Astrocyte (in vitro differentiated cells and primary cell): ENCODE data around the gene EXOSC7. TPM values are rescaled to one million over a fixed set of nuclear protein-coding genes. Genes with fewer than 3 reads are reported as not detected.

ENCODE experiments used
- DNase-seq: peaks from one replicate; pipeline ENCODE4 v3.0.0-alpha.2; 2010; ENCODE audit warnings: low read depth
- FAIRE-seq: peaks from 2 replicates; lab custom pipeline; 2011; peaks lifted over from hg19 to GRCh38; lab: Jason Lieb, UNC
- H2AFZ ChIP-seq: 2 replicates; pipeline ENCODE4 v1.6.0; 2012; ENCODE audit warnings: low read depth, low read length, inconsistent platforms
- H3K27ac ChIP-seq: 2 replicates; pipeline ENCODE4 v1.5.1; 2011; ENCODE audit warnings: low read depth, low read length, inconsistent platforms
- H3K27me3 ChIP-seq: 2 replicates; pipeline ENCODE4 v1.6.0; 2011; ENCODE audit warnings: low read length, inconsistent platforms; ENCODE audit not compliant: insufficient read depth
- H3K36me3 ChIP-seq: 2 replicates; pipeline ENCODE4 v1.5.1; 2011; ENCODE audit warnings: low read length, inconsistent platforms; ENCODE audit not compliant: insufficient read depth
- H3K4me1 ChIP-seq: 2 replicates; pipeline ENCODE4 v1.5.1; 2011; ENCODE audit warnings: low read length, inconsistent platforms; ENCODE audit not compliant: insufficient read depth
- H3K4me2 ChIP-seq: 2 replicates; pipeline ENCODE4 v1.6.0; 2012; ENCODE audit warnings: low read length, inconsistent platforms
- H3K4me3 ChIP-seq: 2 replicates; pipeline ENCODE4 v1.5.1; 2011; ENCODE audit warnings: low read depth, mild to moderate bottlenecking, low read length, inconsistent platforms; ENCODE audit not compliant: insufficient read depth
- H3K79me2 ChIP-seq: 2 replicates; pipeline ENCODE4 v1.6.0; 2012; ENCODE audit warnings: mild to moderate bottlenecking, low read length, inconsistent platforms; ENCODE audit not compliant: insufficient read depth
- H3K9ac ChIP-seq: 2 replicates; pipeline ENCODE4 v1.6.0; 2012; ENCODE audit warnings: mild to moderate bottlenecking, low read length, inconsistent platforms
- H3K9me3 ChIP-seq: 2 replicates; pipeline ENCODE4 v1.5.1; 2012; ENCODE audit warnings: low read depth, mild to moderate bottlenecking, low read length, inconsistent platforms; ENCODE audit not compliant: insufficient read depth
- H4K20me1 ChIP-seq: 2 replicates; pipeline ENCODE4 v1.6.0; 2012; ENCODE audit warnings: low read length, inconsistent platforms; ENCODE audit not compliant: insufficient read depth
- H3K27ac Mint-ChIP-seq: one replicate; pipeline ENCODE4 v1.8.0; 2021; ENCODE audit warnings: mild to moderate bottlenecking, mixed read lengths; ENCODE audit not compliant: unreplicated experiment
- H3K27me3 Mint-ChIP-seq: one replicate; pipeline ENCODE4 v1.8.0; 2021; ENCODE audit warnings: low read depth, mixed read lengths; ENCODE audit not compliant: unreplicated experiment
- H3K36me3 Mint-ChIP-seq: one replicate; pipeline ENCODE4 v1.8.0; 2021; ENCODE audit warnings: low read depth, mixed read lengths; ENCODE audit not compliant: unreplicated experiment
- H3K4me1 Mint-ChIP-seq: one replicate; pipeline ENCODE4 v1.8.0; 2021; ENCODE audit warnings: low read depth, mixed read lengths; ENCODE audit not compliant: unreplicated experiment
- H3K4me3 Mint-ChIP-seq: one replicate; pipeline ENCODE4 v1.8.0; 2021; ENCODE audit warnings: mild to moderate bottlenecking, moderate library complexity, mixed read lengths; ENCODE audit not compliant: unreplicated experiment
- H3K9me3 Mint-ChIP-seq: one replicate; pipeline ENCODE4 v1.8.0; 2021; ENCODE audit warnings: mild to moderate bottlenecking, mixed read lengths; ENCODE audit not compliant: unreplicated experiment
- EZH2 ChIP-seq: IDR thresholded peaks from 2 replicates; pipeline ENCODE4 v1.6.1; 2012; ENCODE audit warnings: mild to moderate bottlenecking, low read length, inconsistent platforms; ENCODE audit not compliant: insufficient read depth
- total RNA-seq: library from RNA; stranded (reverse); gene quantifications from 2 replicates; pipeline ENCODE4 v1.2.1, GENCODE V29; 2021
- TF ChIP-seq, protein P1 (sequence below): IDR thresholded peaks from 2 replicates; pipeline ENCODE4 v1.5.1; 2011; ENCODE audit warnings: low read depth, mild to moderate bottlenecking, inconsistent platforms, low read length, moderate library complexity; ENCODE audit not compliant: insufficient read depth

Gene EXOSC7
- total RNA-seq, 1 donor from 2014 or later = 38.6 TPM

DNA sequence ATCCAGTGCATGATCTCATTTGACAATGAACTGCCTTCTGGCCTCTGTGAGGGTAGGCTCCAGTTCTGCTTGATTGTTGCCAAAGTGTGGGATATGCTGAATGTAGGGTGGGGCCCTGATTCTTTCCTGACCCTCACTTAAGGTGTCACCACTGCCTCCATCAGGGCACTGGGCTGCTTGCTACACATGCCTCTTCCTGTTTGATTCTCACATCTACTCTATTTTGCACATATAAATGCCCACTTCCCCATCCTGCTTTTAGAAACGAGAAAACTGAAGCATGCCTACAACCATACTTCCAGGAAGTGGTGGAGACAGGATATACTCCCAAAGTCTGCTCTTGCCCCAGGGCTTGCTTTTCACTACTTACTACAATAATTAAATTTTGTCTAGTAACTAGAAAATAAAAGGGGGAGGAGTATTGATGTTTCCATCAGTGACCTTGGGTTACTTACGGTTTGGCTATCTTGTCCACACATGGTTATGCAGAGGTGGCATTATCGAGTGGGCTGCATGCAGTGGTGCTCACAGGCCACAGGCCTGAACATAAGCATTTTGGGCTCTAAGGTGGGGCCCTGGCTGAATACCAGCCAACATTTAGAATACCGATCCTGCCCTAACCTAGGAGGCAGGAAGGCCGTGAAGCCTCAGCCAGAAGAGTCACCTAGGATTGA, 6.8 kb upstream of the EXOSC7 start:
- Histone ChIP-seq H3K27ac (no peak overlapping the region), H3K79me2 (peaks cover 74% of the 10 kb centered on the region), H3K4me1 (no peaks in the 10 kb centered on the region), H2AFZ (no peak overlapping the region), H4K20me1 (peaks cover 71% of the 10 kb centered on the region), H3K4me2 (no peak overlapping the region), H3K9ac (no peak overlapping the region), H3K9me3 (no peaks in the 10 kb centered on the region), H3K4me3 (no peak overlapping the region), H3K27me3 (no peaks in the 10 kb centered on the region), H3K36me3 (no peaks in the 10 kb centered on the region)
- no peak for TF ChIP-seq EZH2
- TF ChIP-seq, protein P1, sequence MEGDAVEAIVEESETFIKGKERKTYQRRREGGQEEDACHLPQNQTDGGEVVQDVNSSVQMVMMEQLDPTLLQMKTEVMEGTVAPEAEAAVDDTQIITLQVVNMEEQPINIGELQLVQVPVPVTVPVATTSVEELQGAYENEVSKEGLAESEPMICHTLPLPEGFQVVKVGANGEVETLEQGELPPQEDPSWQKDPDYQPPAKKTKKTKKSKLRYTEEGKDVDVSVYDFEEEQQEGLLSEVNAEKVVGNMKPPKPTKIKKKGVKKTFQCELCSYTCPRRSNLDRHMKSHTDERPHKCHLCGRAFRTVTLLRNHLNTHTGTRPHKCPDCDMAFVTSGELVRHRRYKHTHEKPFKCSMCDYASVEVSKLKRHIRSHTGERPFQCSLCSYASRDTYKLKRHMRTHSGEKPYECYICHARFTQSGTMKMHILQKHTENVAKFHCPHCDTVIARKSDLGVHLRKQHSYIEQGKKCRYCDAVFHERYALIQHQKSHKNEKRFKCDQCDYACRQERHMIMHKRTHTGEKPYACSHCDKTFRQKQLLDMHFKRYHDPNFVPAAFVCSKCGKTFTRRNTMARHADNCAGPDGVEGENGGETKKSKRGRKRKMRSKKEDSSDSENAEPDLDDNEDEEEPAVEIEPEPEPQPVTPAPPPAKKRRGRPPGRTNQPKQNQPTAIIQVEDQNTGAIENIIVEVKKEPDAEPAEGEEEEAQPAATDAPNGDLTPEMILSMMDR = no peak
- Mint-ChIP-seq H3K4me1 (peaks cover 5% of the 10 kb centered on the region), H3K4me3 (no peak overlapping the region), H3K9me3 (no peaks in the 10 kb centered on the region), H3K27ac (no peak overlapping the region), H3K27me3 (no peaks in the 10 kb centered on the region), H3K36me3 (no peaks in the 10 kb centered on the region)
- FAIRE-seq (no peak), DNase-seq (no peak)

DNA sequence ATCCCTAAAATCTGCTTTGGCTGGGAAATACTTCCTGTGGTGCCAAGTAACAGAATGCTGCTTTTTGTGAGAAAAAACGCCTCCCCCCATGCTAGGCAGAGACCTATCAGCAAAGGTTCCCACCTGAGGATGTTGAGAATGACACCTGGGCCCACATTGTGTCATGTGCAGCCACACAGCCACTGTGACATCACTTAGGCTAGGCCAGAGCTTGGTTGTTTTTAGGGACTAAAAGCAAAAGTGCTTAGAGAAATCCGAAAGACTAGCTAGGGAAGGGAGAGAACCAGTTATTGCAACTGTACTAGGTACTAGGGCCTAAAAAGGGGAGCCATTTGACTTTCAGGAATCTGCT, 6.2 kb upstream of the EXOSC7 start:
- Histone ChIP-seq H3K27me3 (no peaks in the 10 kb centered on the region), H3K4me1 (peaks cover 4% of the 10 kb centered on the region), H3K36me3 (no peaks in the 10 kb centered on the region), H3K27ac (no peak overlapping the region), H3K4me3 (no peak overlapping the region), H3K4me2 (no peak overlapping the region), H2AFZ (no peak overlapping the region), H4K20me1 (peaks cover 72% of the 10 kb centered on the region), H3K79me2 (peaks cover 74% of the 10 kb centered on the region), H3K9me3 (no peaks in the 10 kb centered on the region), H3K9ac (no peak overlapping the region)
- DNase-seq = no peak
- H3K27ac Mint-ChIP-seq = no peak overlapping the region
- no peak for FAIRE-seq
- no peak for TF ChIP-seq EZH2
- H3K27me3 Mint-ChIP-seq = no peaks in the 10 kb centered on the region
- no peak overlapping the region for H3K4me3 Mint-ChIP-seq
- H3K4me1 Mint-ChIP-seq = peaks cover 5% of the 10 kb centered on the region
- H3K36me3 Mint-ChIP-seq = no peaks in the 10 kb centered on the region
- no peaks in the 10 kb centered on the region for H3K9me3 Mint-ChIP-seq

DNA sequence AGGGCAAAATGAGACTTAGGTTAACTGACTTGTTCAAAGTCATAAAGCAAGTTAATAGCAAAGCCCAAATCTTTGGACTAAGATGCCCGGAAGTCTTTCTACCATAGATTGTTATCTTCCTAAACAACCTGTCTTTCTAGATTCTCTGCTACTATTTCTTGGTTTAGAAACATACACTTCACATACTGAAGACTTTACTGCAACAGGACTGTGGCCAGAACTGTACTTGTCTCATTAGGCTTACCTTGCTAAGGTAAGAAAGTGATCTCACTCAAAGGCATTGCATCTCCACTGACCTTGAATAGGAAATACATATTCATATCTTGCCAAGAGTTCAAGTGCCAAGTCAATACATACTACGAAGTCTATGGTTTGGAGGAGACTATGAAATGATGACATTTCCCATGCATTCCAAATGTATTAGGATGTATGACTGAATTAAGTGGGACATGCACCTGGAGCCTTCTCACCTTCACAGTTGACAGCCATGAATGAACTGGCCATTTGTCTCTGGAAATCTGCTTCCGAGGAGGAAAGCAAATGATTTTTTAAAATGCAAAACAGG, 5.0 kb upstream of the EXOSC7 start:
- Histone ChIP-seq H3K9ac (no peak overlapping the region), H3K9me3 (no peaks in the 10 kb centered on the region), H3K4me1 (peaks cover 6% of the 10 kb centered on the region), H3K4me2 (no peak overlapping the region), H4K20me1 (peaks cover 67% of the 10 kb centered on the region), H3K27ac (no peak overlapping the region), H2AFZ (no peak overlapping the region), H3K79me2 (peaks cover 73% of the 10 kb centered on the region), H3K4me3 (no peak overlapping the region), H3K36me3 (no peaks in the 10 kb centered on the region), H3K27me3 (no peaks in the 10 kb centered on the region)
- Mint-ChIP-seq H3K36me3 (no peaks in the 10 kb centered on the region), H3K9me3 (no peaks in the 10 kb centered on the region), H3K4me1 (peaks cover 7% of the 10 kb centered on the region), H3K27ac (no peak overlapping the region), H3K4me3 (no peak overlapping the region), H3K27me3 (no peaks in the 10 kb centered on the region)
- TF ChIP-seq, protein P1 = no peak
- no peak for TF ChIP-seq EZH2
- DNase-seq (no peak), FAIRE-seq (no peak)
